NCI-H69 (cell line): ENCODE data around the gene ZFYVE28.

Experiments used
- DNase-seq: peaks from one replicate; lab custom pipeline; 2025; lab: John Stamatoyannopoulos, UW

The ZFYVE28 gene

DNA sequence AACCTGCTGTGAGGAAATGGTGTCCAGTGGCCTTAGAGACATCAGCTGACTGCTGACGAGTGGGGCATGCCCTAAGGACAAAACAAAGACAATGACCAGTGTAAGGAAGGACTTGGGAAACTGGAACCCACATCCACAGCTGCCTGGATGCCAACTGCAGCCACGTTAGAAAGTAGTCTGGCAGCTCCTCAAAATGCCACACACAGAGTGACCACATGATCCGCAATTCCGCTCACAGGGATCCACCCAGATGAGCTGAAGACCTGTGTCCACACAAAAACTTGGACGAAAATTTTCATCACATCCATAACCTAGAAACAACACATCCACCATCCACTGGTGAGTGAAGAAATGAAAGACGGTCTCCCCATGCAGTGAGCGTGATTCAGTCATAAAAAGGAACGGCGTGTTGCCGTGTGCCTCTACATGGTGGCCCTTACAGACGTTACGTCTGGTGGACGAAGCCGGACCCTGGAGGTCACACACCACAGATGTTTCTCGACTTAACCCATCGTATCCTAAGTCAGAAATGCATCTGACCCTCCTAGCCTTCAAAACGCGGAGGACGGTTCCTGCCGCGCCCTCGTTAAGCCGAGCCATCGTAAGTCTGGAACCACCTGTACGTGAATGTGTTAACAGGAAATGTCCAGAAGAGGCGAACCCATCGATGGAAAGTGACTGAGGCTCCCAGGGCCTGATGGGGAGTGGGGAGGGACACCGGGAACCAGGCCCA lies 115.9 kb downstream of the ZFYVE28 start:
- no peak for DNase-seq

DNA sequence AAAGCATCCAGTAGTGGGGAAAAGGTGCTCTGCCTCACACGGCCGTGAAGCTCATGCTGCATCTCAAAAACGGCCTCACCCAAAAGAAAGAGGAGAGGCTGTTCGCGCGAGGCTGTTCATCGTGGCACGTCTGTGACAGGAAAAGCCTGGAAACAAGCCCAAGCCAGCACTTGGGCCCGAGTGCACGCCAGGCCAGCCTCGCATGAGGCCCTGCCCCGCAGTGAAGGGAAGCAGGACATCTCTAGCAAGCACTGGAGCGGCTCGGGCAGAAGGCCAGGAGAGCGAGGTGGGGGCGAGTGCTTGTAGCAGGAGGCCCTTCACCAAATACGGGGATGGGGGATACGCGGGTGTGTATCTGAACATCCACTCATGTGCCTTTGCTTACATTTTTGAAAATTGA lies 116.6 kb downstream of the ZFYVE28 start:
- no peak for DNase-seq

DNA sequence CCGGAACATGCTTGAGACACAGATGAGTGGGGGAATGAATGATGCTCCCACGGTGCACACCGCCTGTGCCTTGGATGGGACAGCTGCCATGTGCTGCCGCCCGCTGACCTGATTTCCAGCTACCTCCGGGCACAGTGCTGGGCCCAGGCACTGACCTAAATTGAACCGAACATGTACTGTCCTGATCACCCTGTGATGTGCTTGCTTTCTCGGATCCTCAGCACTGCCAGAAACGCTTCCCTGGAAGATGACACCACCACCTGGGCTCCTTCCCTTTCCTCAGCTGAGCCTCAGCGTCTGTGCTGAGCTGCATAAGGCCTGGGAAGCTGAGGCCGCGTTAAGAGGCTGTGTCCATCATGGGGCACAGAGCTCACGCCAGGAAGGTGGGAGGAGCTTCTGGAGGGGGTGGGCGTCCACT lies 117.2 kb downstream of the ZFYVE28 start:
- DNase-seq, result no peak

DNA sequence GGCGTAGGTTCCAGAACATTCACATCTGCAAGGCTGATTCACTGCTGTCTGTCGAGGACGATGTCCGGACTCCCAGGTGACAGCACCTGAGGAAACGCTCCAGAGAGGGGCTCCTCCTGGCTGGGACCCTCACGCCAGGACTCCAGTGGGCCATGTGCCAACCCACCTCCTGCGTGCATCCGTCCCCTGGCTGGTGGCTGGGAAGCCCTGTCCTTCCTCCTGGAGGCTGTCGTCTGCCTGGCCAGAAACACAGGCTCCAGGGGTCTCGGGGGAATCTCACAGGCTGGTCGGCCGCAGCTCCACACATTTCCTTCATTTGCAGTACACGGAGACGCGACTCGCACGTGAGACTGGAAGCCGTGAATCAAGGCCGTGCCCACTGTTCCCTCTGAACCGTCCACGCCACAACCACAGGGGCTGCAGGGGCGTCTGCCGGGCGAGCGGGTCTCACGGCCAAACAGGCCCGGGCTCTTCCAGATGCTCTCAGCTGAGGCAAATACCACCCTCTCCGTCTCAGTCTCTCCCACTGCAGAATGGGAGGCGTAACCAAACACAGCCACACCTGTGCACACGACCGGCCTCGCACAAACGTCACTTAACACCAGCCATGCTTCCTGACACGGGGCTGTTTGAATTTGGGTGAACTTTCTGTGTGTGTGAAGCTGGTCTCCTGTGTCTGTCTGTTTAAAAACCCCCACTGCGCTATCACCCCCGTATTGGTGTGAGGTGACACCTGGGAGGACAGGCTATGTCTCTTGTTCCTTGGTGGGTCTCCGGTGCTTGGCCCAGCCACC lies 117.8 kb downstream of the ZFYVE28 start:
- DNase-seq, result peak; percentile 74

DNA sequence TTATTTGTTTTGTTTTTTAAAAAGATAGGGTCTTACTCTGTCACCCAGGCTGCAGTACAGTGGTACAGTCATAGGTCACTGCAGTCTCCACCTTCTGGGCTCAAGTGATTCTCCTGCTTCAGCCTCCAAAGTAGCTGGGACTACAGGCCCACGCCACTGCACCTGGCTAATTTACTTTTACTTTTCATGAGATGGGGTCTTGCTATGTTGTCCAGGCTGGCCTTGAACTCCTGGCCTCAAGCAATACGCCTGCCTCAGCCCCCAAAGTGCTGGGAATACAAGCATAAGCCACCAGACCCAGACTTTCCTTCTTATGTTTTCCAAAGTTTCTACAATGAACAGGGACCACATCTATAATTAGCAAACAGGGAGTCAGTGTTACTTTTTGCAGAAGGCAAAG lies 118.7 kb downstream of the ZFYVE28 start:
- DNase-seq, result no peak

DNA sequence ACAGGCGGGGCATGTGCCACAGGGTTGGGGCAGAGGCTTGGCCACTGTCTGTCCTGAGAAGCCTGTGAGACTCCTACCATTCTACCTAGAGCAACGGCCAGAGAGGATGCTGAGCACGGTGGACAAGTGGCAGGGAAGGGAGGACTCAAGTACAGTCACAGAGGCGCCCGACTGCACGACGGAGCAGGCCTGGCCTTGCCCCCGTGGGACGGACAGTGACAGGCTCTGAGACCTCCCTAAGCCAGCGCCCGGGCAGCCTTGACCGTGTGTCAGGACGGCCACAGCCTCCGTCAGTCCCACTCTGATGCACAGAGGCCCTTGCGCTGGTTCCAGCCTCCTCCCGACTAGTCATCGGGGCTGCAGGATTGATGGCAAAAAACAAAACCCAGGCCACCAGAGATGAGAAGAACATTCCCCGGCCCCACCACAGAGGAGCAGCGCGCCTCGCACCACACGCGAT lies 119.9 kb downstream of the ZFYVE28 start:
- DNase-seq, result no peak

DNA sequence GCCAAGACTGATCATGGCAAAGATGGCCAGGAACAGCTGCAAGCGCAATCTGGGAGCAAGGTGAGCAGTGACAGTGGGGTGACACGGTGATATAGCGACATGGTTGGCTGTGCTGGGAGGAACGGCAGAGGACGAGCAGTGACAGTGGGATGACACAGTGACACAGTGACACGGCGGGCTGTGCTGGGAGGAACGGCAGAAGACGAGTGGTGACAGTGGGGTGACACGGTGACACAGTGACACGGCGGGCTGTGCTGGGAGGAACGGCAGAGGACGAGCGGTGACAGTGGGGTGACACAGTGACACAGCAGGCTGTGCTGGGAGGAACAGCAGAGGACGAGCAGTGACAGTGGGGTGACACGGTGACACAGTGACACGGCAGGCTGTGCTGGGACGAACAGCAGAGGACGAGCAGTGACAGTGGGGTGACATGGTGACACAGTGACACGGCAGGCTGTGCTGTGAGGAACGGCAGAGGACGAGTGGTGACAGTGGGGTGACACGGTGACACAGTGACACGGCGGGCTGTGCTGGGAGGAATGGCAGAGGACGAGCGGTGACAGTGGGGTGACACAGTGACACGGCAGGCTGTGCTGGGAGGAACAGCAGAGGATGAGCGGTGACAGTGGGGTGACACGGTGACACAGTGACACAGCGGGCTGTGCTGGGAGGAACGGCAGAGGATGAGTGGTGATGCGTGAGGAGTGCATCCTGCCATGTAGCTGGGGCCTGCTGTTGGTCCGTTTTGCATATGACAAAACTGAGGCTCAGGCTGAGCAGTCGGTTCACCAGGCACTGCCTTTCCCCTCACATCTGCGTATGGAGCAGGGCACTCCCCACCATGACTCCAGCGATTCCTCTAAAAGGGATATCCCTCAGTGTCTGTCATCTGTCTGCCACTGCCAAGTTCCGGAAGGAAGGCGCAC lies 120.6 kb downstream of the ZFYVE28 start:
- no peak for DNase-seq

DNA sequence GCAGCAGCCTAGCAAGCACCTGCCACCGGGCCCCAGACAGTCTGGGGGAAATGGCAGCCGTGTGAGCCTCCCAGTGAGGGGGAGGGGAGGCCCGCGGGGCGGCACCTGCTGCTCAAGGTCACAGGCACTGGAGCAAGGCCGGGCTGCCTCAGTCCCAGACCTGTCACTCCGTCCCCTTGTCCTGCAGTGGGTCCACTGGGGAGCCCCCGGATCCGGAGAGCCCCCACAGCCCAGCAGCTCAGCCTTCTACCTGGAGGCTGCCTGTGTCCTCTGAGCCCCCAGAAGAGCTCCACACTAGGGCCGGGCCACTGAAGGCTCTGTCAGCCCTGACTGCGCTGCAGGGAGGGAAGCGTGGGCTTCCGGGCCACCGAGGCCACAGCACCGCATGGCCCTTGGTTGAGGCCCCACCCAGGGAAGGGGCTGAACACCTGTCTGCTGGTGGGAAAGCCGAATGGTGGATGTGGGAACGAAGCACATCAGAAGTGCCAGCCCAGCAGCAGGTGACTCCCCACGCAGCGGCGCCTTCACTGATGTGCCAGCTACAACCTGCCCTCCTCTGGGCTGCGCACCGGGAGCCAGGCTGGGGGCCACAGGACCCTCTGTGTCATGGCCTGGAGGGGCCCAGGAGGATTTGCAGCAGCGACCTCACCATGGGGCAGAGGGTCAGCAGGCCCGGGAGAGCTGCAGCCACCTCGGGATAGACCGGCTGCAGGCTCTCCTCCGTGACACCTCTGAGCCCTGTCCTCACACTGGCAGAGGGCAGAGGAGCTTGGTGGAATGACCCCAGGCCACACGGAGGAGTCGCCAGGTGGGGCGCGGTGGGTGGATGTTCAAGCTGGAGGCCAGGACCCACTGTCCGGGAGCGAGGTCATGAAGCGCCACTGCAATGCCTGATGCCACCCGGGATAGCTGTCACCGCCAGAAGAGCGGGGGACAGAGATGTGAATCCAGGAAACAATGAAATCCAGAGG lies 121.5 kb downstream of the ZFYVE28 start:
- no peak for DNase-seq

DNA sequence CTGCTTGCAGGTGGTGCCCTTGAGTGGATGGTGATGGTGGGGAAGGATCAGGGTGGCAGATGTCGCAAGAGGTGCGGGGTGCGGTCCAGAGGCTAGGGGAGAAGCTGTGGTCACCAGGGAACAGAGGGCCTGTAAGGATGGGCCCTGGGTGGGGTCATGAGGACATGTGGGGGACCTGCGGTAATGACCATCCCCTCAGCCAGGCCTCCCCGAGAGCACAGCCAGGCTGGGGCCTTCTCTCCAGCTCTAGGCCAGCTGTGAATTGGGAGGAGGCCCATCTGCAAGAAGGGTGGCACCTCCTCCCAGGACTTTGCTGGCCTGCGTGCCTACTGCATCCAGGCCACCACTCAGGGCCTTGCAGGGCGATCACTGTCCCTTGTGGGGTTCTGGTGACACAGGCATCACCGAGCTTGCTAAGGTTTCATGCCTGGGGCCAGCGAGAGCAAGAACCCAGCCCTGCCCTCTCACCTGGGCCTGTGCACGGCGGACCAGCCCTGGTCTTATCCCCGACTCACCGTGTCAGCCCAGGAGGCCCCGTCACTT lies 122.5 kb downstream of the ZFYVE28 start:
- no peak for DNase-seq

DNA sequence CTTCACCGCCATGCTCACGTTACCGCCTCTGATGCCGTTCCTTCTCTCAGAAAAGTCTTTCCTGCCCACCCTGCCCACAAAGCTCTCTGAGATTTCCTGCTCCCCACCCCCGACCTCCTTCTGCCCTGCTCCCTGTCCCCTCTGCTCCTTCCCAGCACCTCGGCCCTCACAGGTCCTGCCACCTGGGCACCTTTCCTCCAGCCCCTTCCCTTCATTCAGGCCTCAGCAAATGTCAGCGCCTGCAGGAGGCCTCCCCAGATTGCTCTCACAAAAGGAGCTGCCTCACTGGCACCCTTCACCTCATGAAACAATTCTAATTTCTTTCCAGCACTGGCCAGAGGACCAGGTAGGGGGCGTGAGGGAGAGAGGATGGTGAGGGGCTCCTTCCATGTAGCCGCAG lies 122.9 kb downstream of the ZFYVE28 start:
- no peak for DNase-seq

DNA sequence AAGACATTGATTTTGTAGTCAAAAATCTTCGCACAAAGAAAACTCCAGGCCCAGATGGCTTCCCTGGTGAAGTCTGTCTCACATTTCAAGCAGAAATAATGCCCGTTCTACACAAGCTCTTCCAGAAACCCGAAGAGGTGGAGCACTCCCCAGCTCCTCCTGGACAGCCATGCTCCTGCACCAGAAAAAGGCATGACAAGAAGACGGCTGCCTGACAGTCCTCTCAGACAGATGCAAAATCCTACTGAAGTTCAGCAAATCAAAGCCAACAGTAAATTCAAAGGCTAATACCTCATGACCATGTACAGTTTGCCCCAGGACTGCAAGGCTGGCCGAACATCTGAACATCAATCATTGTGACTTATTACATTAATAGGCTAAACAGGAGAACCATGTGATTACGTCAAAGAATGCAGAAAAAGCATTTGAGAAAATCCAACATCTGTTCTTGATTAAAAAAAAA lies 125.8 kb downstream of the ZFYVE28 start:
- DNase-seq, result no peak

DNA sequence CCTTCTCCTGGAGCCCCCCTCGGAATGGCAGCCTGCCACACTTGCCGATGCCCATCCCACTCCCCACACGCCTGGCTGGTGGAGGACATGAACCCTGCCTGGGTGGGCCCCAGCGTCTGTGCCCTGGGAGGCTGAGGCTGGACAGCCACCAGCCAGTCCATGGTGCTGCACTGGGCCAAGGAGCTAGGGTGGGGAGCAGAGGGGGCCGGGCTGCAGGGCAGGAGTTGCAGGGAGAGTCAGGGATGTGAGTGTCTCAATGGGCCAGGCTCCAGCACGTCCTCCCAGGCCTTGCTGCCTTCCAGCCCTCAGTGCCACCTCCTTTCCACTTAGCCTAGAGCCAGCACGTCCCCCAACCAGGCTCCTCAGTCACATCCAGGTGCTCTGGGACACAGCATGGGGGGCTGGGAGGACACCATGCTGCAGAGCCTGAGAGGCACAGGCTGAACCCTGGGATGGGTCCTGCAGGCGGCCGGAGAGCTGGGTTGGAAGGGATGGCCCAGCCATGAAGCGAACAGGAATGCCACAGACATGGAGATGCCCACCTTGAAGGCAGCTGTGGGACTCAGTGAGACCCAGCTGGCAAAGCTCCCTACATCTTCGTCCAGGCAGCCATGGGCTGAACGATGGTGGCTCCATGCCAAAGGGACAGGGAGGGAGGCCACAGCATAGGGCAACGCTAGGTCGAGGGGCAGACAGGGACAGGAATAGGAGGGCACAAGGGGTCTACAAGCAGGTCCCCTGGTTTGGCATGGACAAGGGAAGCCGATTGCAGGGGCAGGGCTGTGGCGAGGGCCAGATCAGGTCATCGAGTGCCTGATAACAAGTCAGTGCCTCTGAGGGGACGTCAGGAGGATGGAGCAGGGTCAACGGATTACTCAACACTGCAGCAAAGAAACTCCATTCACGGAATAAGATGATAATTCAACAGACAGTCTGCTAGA lies 126.5 kb downstream of the ZFYVE28 start:
- DNase-seq, result no peak

DNA sequence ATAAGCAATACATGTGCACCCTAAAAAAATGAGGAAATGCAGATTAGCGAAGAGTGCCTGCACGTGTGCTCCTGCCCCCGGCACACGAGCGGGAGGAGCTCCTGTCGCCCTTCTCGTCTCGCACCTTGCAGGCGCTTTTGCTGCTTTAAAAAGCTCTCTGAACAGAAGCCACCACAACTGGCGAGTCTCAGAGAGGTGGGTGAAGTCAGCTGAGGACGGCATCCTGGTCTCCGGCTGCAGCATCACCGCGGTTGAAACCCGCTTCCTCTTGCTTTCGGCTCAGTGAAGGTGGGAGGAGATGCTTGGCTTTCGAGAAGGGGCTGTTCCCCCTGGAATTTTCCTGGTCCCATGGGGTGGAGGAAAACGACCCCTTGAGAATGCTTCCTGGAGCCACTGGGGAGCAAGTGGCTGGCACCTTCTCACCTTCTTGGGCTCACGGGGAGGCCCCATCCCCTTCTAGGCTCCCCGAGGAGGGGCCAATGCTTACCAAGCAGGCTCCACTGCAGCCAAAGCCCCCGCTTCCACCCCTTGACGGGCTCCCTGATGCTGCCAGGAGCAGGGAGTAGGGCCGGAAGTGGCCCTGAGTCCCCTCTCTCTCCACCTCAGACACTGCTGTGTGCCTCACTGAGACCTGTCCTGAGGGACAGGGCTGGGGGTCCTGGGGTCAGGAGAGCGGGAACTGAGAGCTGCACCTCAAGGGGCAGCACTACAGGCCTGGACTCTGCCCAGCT lies 127.3 kb downstream of the ZFYVE28 start:
- DNase-seq, result no peak

DNA sequence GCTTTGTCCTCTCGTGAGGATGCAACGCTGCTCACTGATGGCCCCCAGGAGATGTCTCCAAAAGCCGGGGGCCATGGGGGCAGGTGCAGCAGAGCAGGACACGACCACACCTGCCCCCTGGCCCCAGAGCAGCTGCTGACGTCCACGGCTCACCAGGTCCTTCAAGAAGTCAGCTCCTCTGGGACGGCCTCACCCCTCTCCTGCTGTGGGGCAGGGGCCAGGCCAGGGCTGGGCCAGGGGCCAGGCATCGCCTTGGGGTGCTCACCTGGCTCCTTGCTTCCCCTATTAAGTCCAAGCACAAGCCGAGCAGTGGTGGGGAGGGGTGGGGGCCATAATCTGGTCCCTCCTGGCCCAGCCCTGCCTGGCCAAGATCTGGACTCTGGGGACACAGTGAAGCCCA lies 128.0 kb downstream of the ZFYVE28 start:
- DNase-seq, result no peak

DNA sequence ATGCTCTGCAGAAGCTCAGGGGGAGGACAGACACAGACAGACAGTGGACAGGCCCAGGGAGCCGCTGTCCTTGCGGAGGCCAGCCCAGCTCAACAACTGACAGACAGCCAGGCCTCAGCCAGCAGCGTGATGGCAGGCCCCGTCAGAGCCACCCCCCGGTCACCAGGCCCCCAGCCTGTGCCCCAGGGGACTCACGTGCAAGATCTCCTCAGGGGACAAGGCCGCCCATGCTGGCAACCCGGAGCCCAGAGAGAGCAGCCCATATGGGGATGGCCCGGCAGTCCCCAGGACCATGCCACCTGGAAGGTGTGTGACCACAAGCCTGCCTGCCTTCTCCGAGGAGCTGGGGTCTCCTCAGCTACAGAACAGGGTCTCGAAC lies 128.5 kb downstream of the ZFYVE28 start:
- no peak for DNase-seq

DNA sequence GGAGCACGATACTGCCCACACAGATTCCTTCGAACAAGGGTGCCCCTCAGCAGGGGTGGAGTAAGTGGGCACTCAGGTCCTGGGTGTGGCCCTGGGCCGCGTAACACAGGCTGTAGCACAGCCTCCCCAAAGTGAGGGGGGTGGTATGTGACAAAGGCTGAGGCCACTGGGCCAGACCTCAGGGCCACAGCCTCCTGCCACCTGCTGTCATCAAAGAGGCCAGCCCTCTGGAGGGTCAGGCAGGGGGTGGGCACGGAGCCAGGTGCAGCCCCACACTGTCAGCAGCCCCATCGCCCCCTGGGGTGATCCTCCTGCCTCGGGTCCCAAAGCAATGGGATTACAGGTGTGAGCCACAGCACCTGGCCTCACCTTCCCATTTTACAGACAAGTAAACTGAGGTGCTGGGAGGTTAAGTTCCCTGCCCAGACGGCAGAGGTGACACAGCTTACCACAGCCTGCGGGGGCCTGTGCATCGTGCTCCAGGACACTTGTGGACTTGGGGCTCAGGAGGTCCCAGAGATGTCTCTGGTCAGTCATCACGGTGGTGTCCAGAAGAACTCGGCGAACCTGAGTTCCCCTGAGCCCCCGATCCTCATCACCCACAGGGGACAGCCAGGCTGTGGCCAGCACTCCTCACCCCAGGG lies 129.0 kb downstream of the ZFYVE28 start:
- DNase-seq, result peak; percentile 10

DNA sequence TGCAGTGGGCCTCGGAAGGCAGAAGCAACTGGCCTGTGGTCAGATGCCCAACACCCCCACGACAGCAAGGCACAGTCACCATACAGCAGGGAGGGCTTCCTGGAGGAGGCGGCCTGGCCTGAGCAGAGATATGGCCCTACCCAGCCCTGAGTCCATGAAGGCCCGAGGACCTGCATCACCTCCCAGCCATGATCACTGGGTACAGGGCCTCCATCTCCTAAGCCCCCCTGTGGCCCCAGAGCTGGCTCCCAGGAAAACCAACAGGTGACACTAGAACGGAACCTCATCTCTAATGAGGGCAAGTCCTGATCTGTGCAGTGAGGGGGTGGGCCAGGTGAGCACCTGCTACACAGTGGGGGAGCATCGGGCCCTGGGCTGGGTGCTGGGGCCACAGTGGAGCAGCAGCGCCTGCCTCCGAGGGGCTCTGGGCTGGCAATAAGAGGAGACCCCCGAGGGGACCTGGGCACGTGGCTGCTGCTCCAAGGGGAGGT lies 130.3 kb downstream of the ZFYVE28 start:
- DNase-seq, result no peak

DNA sequence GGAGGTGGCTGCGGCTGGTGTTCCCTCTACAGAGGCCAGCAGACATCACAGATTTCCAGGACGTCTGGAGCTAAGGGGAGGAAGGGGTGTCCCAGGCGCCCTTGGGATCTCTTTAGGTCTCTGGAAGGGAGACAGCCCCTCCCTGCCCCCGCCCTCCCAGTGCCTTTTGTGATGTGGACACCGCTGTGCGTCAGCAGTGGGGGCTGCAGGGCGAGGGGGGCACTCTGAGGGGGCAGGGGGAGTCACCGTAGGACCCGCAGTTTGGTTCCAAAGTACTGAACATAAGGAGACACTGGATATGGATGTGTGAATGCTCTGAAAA lies 130.9 kb downstream of the ZFYVE28 start:
- no peak for DNase-seq
